Mesenchymal stem cell (in vitro differentiated cells and primary cell): Measurements from ENCODE around the gene LRRC8B.

ENCODE experiments used
- DNase-seq: peaks from one replicate; pipeline ENCODE4 v3.0.0-alpha.2; 2013
- H2AFZ ChIP-seq: one replicate; pipeline ENCODE4 v1.6.1; 2013; ENCODE audit warnings: low read depth, mild to moderate bottlenecking, control low read depth, inconsistent platforms, low read length, moderate library complexity
- H2AK5ac ChIP-seq: 2 replicates; pipeline ENCODE4 v1.6.1; 2013; ENCODE audit warnings: low read length, moderate library complexity, mild to moderate bottlenecking, inconsistent platforms; ENCODE audit not compliant: severe bottlenecking
- H2BK120ac ChIP-seq: one replicate; pipeline ENCODE4 v1.6.1; 2013; ENCODE audit warnings: low read depth, mild to moderate bottlenecking, inconsistent platforms, low read length, moderate library complexity
- H2BK12ac ChIP-seq, 2 experiments: one replicate each; pipeline ENCODE4 v1.6.1; 2013; ENCODE audit warnings: inconsistent platforms in 2 of 2, low read length in 2 of 2, mild to moderate bottlenecking in 2 of 2, moderate library complexity in 2 of 2, control low read depth in 1 of 2
- H2BK15ac ChIP-seq: one replicate; pipeline ENCODE4 v1.6.1; 2013; ENCODE audit warnings: mild to moderate bottlenecking, low read depth, inconsistent platforms; ENCODE audit not compliant: poor library complexity, severe bottlenecking
- H2BK5ac ChIP-seq: 2 replicates; pipeline ENCODE4 v1.6.1; 2013; ENCODE audit warnings: low read depth, mild to moderate bottlenecking, low read length, control low read depth, inconsistent platforms; ENCODE audit not compliant: poor library complexity, severe bottlenecking
- H3K14ac ChIP-seq, 2 experiments: one replicate each; pipeline ENCODE4 v1.6.1; 2013; ENCODE audit warnings: inconsistent platforms in 2 of 2, low read length in 2 of 2, control low read depth in 1 of 2, mild to moderate bottlenecking in 1 of 2, moderate library complexity in 1 of 2
- H3K18ac ChIP-seq, 2 experiments: one replicate each; pipeline ENCODE4 v1.6.1; 2013; ENCODE audit warnings: inconsistent platforms in 2 of 2, low read length in 2 of 2, control low read depth in 1 of 2, low read depth in 1 of 2, mild to moderate bottlenecking in 1 of 2
- H3K23ac ChIP-seq, 2 experiments: one replicate each; pipeline ENCODE4 v1.6.1; 2013; ENCODE audit warnings: inconsistent platforms in 2 of 2, low read length in 2 of 2, mild to moderate bottlenecking in 2 of 2, moderate library complexity in 2 of 2, control low read depth in 1 of 2
- H3K27ac ChIP-seq: 2 replicates; pipeline ENCODE4 v1.5.1; 2013; ENCODE audit warnings: mild to moderate bottlenecking, moderate library complexity, low read length, control low read depth, inconsistent platforms; ENCODE audit not compliant: poor library complexity, severe bottlenecking
- H3K27me3 ChIP-seq, 2 experiments: 2 replicates each; pipeline versions ENCODE4 v1.6.1 to v1.7.0; 2013; ENCODE audit warnings: low read length in 2 of 2, mild to moderate bottlenecking in 2 of 2, moderate library complexity in 2 of 2, control low read depth in 1 of 2, inconsistent platforms in 1 of 2; ENCODE audit not compliant: control insufficient read depth in 1 of 2, insufficient read depth in 1 of 2
- H3K36me3 ChIP-seq, 2 experiments: 2 replicates each; pipeline versions ENCODE4 v1.6.1 to v1.7.0; 2013; ENCODE audit warnings: low read length in 2 of 2, control low read depth in 1 of 2, inconsistent platforms in 1 of 2, low read depth in 1 of 2, mild to moderate bottlenecking in 1 of 2; ENCODE audit not compliant: insufficient read depth in 2 of 2, control insufficient read depth in 1 of 2
- H3K4ac ChIP-seq, 2 experiments: one replicate each; pipeline ENCODE4 v1.6.1; 2013; ENCODE audit warnings: inconsistent platforms in 2 of 2, low read length in 2 of 2, mild to moderate bottlenecking in 2 of 2, moderate library complexity in 2 of 2, control low read depth in 1 of 2, low read depth in 1 of 2
- H3K4me1 ChIP-seq: 2 replicates; pipeline ENCODE4 v1.6.1; 2013; ENCODE audit warnings: low read depth, low read length, control low read depth; ENCODE audit not compliant: control insufficient read depth, insufficient read depth
- H3K4me2 ChIP-seq: 2 replicates; pipeline ENCODE4 v1.6.1; 2013; ENCODE audit warnings: low read length, mild to moderate bottlenecking, inconsistent platforms; ENCODE audit not compliant: poor library complexity, severe bottlenecking
- H3K4me3 ChIP-seq, 2 experiments: 2 replicates each; pipeline versions ENCODE4 v1.5.1 to v1.7.0; 2013; ENCODE audit warnings: low read length in 2 of 2, mild to moderate bottlenecking in 2 of 2, control low read depth in 1 of 2, low read depth in 1 of 2; ENCODE audit not compliant: insufficient read depth in 1 of 2
- H3K79me1 ChIP-seq: replicated peaks from 2 replicates; pipeline ENCODE4 v1.6.1; 2013; ENCODE audit warnings: mild to moderate bottlenecking, control low read depth, low read length, inconsistent platforms; ENCODE audit not compliant: poor library complexity, severe bottlenecking
- H3K9ac ChIP-seq: 2 replicates; pipeline ENCODE4 v1.7.0; 2013; ENCODE audit warnings: mild to moderate bottlenecking, low read length, moderate library complexity
- H3K9me3 ChIP-seq: 2 replicates; pipeline ENCODE4 v1.7.0; 2013; ENCODE audit warnings: mild to moderate bottlenecking, low read length; ENCODE audit not compliant: control insufficient read depth
- H4K8ac ChIP-seq: one replicate; pipeline ENCODE4 v1.6.1; 2013; ENCODE audit warnings: inconsistent platforms, mild to moderate bottlenecking, low read length, moderate library complexity
- H4K91ac ChIP-seq: one replicate; pipeline ENCODE4 v1.6.1; 2013; ENCODE audit warnings: mild to moderate bottlenecking, low read length, inconsistent platforms
- WGBS: methylation state at CpG from one replicate; pipeline ENCODE4 v1.1.7; 2013; ENCODE audit warnings: mixed read lengths; 5-methylcytosine and 5-hydroxymethylcytosine counted together

Gene LRRC8B

GRCh38 chr1:89630048-89630447 is 105.4 kb downstream of the LRRC8B start:
- 100% methylated on average over 3 of the region's 3 CpGs for WGBS
- no peak overlapping the region for H2BK12ac ChIP-seq

GRCh38 chr1:89631816-89632656 is 107.4 kb downstream of the LRRC8B start:
- Histone ChIP-seq H3K79me1 (peaks cover 5% of the 10 kb centered on the region), H2AK5ac (no peak overlapping the region), H3K27ac (no peak overlapping the region), H2BK12ac (peak overlapping the region in 1 of 2 experiments; percentile 83), H2AFZ (peak overlapping the region; percentile 92), H3K36me3 (no peaks in the 10 kb centered on the region), H3K27me3 (no peaks in the 10 kb centered on the region), H2BK5ac (no peak overlapping the region), H3K23ac (no peak overlapping the region), H3K4me1 (peaks cover 9% of the 10 kb centered on the region), H2BK15ac (no peak overlapping the region), H3K4me3 (peak overlapping the region; percentile 74 to 96), H3K18ac (no peak overlapping the region), H3K14ac (no peak overlapping the region), H4K8ac (peak overlapping the region; percentile 40), H2BK120ac (peak overlapping the region; percentile 85), H3K4me2 (peak overlapping the region; percentile 97), H3K9ac (peak overlapping the region; percentile 91), H4K91ac (no peak overlapping the region), H3K9me3 (no peaks in the 10 kb centered on the region), H3K4ac (no peak overlapping the region)
- no peak for DNase-seq
- 51% methylated on average over 14 of the region's 19 CpGs for WGBS

More at GRCh38 chr1:89630048-89630447, 105.4 kb downstream of the LRRC8B start:
- Histone ChIP-seq H3K4ac (no peak overlapping the region), H3K9ac (no peak overlapping the region), H3K79me1 (peaks cover 5% of the 10 kb centered on the region), H3K14ac (no peak overlapping the region), H4K91ac (no peak overlapping the region), H3K4me1 (peaks cover 7% of the 10 kb centered on the region), H2BK15ac (no peak overlapping the region), H3K4me3 (no peak overlapping the region), H2BK120ac (no peak overlapping the region), H3K36me3 (no peaks in the 10 kb centered on the region), H3K9me3 (no peaks in the 10 kb centered on the region), H2AK5ac (no peak overlapping the region), H3K27ac (no peak overlapping the region), H3K23ac (no peak overlapping the region), H3K4me2 (no peak overlapping the region), H3K27me3 (no peaks in the 10 kb centered on the region), H3K18ac (no peak overlapping the region), H2BK5ac (no peak overlapping the region), H4K8ac (no peak overlapping the region), H2AFZ (no peak overlapping the region)
- no peak for DNase-seq

GRCh38 chr1:89632657-89633247 is 108.1 kb downstream of the LRRC8B start, which contains the start of gene LRRC8C:
LRRC8C (plus strand) TSS chr1:89633120; CDS start chr1:89686474, 53,354 bp downstream.
- H3K4me1 ChIP-seq = peaks cover 9% of the 10 kb centered on the region
- no peak within 1 kb of the TSS for H2AK5ac ChIP-seq
- under 1% methylated on average over 36 of the region's 76 CpGs for WGBS
- H3K4ac ChIP-seq = peak within 1 kb of the TSS; percentile 93 to 94
- peaks cover 6% of the 10 kb centered on the region for H3K79me1 ChIP-seq
- H3K18ac ChIP-seq = peak within 1 kb of the TSS; percentile 96
- H3K4me2 ChIP-seq = peak within 1 kb of the TSS; percentile 97
- H2BK5ac ChIP-seq = no peak within 1 kb of the TSS
- peak within 1 kb of the TSS; percentile 91 for H3K9ac ChIP-seq
- peak within 1 kb of the TSS; percentile 78 for H2BK15ac ChIP-seq
- H3K4me3 ChIP-seq = peak within 1 kb of the TSS; percentile 74 to 96
- H3K23ac ChIP-seq = peak within 1 kb of the TSS in 1 of 2 experiments; percentile 46
- no peak within 1 kb of the TSS for H3K27ac ChIP-seq
- H2BK120ac ChIP-seq = peak within 1 kb of the TSS; percentile 90
- peak within 1 kb of the TSS in 1 of 2 experiments; percentile 66 for H3K14ac ChIP-seq
- H3K36me3 ChIP-seq = no peaks in the 10 kb centered on the region
- no peaks in the 10 kb centered on the region for H3K9me3 ChIP-seq
- DNase-seq = peak; percentile 80
- peak within 1 kb of the TSS; percentile 92 for H2AFZ ChIP-seq
- H2BK12ac ChIP-seq = peak within 1 kb of the TSS; percentile 83 to 86
- H4K91ac ChIP-seq = peak within 1 kb of the TSS; percentile 96
- peak within 1 kb of the TSS; percentile 97 for H4K8ac ChIP-seq
- H3K27me3 ChIP-seq = no peaks in the 10 kb centered on the region

GRCh38 chr1:89633248-89633799 is 108.7 kb downstream of the LRRC8B start:
- no peaks in the 10 kb centered on the region for H3K36me3 ChIP-seq
- 0% methylated on average over 31 of the region's 57 CpGs for WGBS

More at GRCh38 chr1:89633248-89633799, 108.7 kb downstream of the LRRC8B start:
- Histone ChIP-seq H3K18ac (peak overlapping the region; percentile 84 to 96), H3K23ac (peak overlapping the region in 1 of 2 experiments; percentile 46), H2BK12ac (peak overlapping the region; percentile 77 to 86), H3K9me3 (no peaks in the 10 kb centered on the region), H3K79me1 (peaks cover 6% of the 10 kb centered on the region), H3K4me3 (peak overlapping the region; percentile 74 to 96), H3K4me2 (peak overlapping the region; percentile 96), H3K4ac (peak overlapping the region; percentile 32 to 94), H2AFZ (peak overlapping the region; percentile 21), H3K9ac (peak overlapping the region; percentile 79), H2AK5ac (no peak overlapping the region), H3K4me1 (peaks cover 9% of the 10 kb centered on the region), H4K8ac (peak overlapping the region; percentile 86), H3K27me3 (no peaks in the 10 kb centered on the region), H2BK5ac (no peak overlapping the region), H3K27ac (no peak overlapping the region), H2BK120ac (peak overlapping the region; percentile 90), H2BK15ac (peak overlapping the region; percentile 64), H3K14ac (peak overlapping the region in 1 of 2 experiments; percentile 55), H4K91ac (peak overlapping the region; percentile 96)
- peak; percentile 67 for DNase-seq
